M059J (cell line): ENCODE data around the gene C11orf58. TPM values are rescaled to one million over a fixed set of nuclear protein-coding genes. Genes with fewer than 3 reads are reported as not detected.
A peak's percentile ranks its signal among the peaks of the same experiment; 100 is the strongest.

ENCODE experiments used
- DNase-seq: peaks from one replicate; pipeline ENCODE4 v3.0.0-alpha.2; 2012; ENCODE audit warnings: low read depth
- total RNA-seq: library from RNA; depleted of rRNA; stranded (reverse); fragments of >200 nt; shearing (Covaris generic); gene quantifications from 2 replicates; pipeline ENCODE4 v1.2.3, GENCODE V29; 2014

Gene C11orf58
- total RNA-seq, 1 experiment from 2014 or later = 212 TPM

DNA sequence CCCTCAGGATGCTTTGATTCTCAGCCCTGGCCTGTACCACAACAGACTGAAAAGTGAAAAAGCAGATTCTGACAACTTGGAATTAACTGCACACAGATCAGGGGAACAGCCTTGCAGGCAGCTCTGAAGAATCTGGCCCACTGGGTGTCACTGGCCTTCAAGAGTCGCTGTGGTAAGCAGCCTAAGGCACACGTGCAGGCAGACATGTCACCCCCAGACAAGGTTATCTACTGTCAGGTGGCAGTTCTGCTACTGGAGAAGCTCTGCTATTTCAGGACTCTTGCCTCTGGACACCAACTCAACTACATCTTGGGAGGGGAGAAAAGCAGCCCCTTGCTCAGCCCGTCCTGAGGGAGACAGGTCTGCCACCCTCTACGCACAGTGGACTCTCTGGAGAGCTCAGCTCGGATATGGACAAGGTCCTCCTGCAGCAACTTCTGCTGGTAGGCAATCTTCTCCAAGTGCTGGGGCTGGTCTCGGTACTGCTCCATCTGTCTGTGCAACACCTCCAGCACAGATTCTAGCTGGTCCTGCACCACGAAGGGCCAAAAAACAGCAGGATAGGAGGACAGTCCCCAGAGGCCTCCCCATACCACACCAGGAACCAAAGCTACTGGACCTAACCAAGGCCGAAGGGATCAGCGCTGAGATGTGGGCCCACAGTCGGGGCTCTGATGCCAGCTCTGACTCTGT, 63.0 kb downstream of the C11orf58 start:
- DNase-seq = no peak

DNA sequence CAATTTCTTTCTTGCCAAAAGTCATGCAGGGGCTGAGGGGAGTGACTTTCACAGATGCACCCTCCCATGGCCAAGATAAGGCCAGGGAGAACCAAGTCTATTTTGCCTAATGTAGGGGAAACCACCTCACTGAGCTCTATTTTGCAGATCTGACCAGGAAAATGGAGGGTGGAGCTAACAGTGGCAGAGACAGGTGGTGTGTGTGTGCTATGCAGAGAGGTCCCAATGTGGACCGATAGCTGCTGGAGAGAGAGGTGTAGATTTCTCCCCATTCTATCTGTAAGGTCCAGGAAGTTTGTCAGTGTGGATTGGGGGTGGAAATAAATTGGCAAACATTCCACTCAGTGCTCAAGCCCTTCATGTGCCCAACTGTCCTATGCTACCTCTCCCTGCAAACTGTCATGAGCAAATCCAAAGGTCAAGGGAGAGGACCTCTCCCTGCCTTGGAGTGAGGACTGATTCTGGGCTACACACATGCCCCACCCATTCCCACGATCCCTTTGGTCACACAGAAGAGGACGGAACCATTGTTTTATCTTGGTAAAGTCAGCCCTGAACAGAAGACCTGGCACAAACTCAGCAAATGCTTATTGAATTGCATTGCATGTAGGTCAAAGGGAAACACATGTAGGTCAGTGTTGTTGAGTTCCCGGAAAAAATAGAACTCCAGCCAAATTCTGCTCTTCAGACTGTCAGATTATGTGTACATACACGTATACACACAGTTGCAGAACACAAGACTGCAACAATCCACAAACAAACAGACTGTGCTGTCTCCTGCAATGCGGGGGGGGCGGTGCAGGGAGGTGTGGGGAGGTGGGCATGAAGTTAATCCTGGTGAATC, 65.9 kb downstream of the C11orf58 start:
- DNase-seq = no peak

DNA sequence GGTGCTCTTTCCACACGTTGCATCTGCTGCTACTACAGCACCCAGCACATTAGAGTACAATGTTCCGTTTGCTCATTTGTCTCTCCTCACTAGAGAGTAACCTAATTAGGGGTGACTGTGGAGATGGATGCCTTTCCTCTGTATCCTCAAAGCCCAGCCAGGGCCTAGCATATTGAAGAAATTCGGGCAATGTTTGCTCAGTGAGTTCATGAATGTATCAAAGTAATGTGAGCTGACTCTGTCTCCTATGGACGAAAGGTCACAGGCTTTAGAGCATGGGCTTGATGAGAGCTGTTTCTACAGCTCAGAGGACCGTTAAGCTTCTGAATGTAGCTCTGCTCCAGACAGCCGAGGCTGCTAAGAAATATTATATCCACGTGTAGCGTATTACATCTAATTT, 67.5 kb downstream of the C11orf58 start:
- DNase-seq = no peak

DNA sequence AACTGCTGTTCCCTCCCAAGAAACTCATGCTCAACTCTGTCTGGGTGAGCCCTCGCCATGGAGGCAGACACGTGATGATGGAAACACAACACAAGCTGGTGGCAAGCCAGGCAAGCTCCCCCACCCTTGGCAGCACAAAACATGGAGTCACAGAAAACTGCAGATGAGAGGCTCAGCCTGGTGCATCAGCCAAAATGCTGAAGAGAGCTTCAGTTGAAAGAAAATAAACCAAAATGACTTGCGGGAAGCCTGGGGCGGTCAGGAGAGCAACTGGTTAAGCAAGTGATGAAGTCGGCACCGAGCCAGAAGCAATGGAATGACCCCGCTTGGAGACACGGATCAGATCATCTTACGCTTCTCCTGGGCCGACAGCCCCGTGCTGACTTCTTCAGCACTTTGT, 68.3 kb downstream of the C11orf58 start:
- peak; percentile 48 for DNase-seq

DNA sequence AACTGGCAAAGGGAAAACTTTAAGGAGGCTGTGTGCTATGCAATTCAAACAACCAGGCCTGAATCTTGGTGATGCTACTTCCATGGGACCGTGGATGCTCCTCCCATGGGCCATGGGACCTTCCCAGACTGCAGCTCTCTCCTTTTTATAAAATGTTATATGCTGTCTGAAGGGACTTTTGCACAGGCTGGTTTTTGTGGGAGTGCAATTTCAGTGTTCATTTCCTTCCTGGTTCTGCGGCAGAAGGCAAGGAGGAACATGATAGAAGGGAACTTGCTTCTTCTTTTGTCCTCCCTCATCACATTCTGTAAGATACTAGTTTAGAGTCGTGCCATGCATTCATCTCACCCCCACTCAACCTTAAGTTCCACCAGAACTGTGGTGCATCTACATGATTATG, 68.9 kb downstream of the C11orf58 start:
- DNase-seq = no peak
